ENCODE data around the gene PAM.
"Not testable (repeated sequence)": the region's sequence is repeated elsewhere in the genome, so short reads cannot be mapped to it uniquely, and the experiment has no call there.

PAM gene

DNA sequence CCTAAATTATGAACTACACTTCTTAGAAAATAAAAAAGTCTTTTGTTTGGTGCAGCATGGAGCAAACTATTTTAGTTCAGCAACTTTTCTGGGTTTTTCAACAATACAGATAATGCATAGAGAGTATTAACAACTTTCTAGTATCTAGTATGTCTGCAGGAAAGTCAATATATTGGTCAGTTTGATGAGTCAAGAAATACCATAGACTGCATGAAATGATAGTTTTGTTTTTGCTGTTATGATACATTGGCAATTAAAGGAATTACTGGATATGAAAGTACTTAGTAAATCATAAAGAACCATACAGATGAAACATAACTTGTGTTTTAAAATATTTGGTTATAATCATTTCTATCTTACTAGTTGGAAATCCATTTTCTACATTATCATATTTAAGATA lies 191.3 kb downstream of the PAM start:
- no peak for DNase-seq

- DNase-seq, result no peak
Observed at GRCh38 chr5:102946971-102947370, 191.9 kb downstream of the PAM start.

DNA sequence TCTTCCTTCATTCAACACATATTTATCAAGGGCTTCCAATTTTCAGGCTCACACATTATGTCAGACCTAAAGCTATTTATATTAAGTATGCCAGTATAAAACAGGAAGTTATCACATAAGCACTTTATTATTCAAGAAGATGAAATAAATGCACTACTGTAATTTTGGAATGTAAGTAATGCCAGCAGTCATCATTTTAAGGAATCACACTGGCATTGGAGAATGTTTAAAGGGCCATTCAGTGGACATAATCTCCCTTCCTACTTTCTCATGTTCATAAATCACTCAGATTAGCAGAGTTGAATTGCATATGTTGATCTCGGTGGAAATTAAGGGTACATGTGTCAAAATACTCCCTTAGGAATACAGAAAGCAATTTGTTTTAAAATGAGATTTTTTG lies 200.4 kb downstream of the PAM start:
- DNase-seq, result peak in 1 of 2 experiments; percentile 31

GRCh38 chr5:102956599-102956998 lies 201.5 kb downstream of the PAM start:
- no peak for DNase-seq

GRCh38 chr5:102957141-102957540 lies 202.0 kb downstream of the PAM start:
- DNase-seq, result peak in 1 of 2 experiments; percentile 19

- peak; percentile 9 to 75 for DNase-seq
Observed at GRCh38 chr5:102958481-102959011, 203.4 kb downstream of the PAM start.

DNA sequence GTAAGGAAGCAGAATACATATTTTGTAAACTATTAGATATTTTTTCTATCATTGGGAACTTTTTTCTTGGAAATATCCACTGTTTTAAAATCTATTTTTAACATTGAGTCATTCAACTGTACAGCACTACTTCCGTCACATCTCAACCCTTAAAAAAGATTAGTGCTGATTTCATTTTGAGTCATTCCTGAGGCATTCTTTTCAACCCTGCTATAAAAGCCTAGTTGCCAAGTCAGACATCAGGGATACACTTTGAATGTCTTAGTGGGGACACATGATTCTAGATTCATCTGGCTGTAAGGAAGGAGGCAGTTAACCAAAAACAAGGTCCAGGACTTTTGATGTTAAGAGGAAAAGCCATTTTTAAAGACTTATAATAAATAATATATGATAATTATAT lies 203.9 kb downstream of the PAM start:
- peak; percentile 84 to 97 for DNase-seq

DNA sequence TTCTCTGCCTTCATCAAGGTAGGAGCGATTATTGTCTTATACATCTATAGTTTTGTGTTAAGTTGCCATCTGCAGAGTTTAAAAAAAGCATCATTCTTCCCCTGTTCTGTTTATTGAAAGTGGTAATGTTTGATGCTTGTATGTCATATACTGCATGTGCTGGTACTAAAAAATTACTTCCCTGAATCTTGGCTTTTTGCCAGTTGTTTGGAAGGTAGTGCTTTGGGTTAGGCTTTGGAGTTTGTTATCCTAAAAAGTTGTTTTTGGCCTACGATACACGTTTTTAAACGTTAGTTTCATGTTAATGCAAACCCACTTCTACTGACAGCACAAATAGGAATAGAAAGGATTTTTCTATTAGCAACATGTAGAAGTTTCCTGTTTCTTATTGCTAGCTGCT lies 206.6 kb downstream of the PAM start:
- no peak for DNase-seq

DNA sequence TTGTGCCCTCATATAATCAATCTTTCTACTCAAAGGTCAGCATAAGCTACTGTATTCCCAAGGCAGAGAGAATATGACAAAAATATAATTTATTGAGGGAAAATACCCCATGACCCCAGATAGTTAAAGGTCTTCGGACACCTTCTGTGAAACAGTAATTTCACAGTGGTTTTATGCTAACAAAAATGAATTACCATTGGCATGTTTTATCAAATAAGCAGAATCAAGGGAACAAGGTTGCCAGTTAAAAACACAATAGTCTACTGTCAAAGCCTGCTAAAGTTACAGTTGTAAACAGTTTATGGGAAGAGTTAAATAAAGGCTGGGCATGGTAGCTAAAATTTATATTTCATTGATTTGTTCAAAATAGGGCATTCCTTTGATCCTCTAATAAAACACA lies 210.5 kb downstream of the PAM start:
- no peak for DNase-seq

DNA sequence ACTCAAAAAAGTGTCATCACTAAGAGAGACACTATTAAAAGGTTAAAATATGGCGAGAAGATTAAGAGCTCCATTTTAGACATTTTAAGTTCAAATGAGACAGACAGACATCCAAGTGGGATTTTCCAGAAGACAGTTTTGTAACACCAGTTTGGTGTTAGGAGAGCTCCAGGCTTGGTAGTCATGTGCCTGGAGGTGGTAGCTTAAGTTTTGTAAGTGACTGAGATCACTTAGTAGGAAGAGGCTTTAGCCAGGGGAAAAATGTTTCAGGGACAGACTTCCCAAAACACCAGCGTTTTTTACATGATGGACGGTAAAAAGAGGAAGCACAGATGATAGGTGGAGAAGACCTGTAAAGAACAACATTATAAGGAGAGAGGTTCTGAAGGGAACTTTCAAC lies 214.5 kb downstream of the PAM start:
- DNase-seq, result no peak

GRCh38 chr5:102971676-102972293 lies 216.7 kb downstream of the PAM start:
- peak; percentile 9 to 65 for DNase-seq

- DNase-seq, result no peak
Observed at GRCh38 chr5:102974177-102974576, 219.1 kb downstream of the PAM start.

- no peak for DNase-seq
Observed at GRCh38 chr5:102975045-102975444, 219.9 kb downstream of the PAM start.

GRCh38 chr5:102975457-102976182 lies 220.5 kb downstream of the PAM start:
- no peak for DNase-seq

DNA sequence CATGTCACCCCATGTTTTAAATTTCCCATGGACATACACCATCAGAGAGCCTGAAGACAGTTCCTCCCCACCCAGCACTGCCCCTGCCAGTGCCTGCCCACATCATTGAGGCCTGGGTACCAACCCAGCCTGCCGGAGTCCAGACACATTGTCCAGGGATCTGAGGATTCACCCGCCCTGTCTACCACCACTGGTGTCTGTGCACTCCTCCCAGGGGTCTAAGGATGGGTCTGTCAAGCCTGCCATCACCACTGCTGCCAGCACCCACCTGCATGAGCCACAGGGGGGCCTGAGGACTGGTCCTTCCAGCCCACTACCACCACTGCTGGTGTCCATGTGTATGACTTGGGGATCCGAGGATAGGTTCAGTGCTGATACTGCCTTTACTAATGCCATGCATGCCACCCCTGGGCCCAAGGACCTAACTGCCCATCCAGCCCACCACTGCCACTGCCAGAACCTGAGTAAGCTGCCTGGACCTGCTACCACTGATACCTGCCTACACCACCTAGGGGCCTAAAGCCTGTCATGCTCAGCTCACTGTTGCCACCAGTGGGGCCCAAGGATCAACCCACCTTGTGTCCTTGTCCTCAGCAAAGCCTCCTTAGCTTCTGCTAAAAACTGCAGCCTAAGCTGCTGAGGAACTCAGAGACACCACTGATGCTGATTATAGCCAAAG lies 227.0 kb downstream of the PAM start:
- no peak for DNase-seq

GRCh38 chr5:102986074-102986473 lies 231.0 kb downstream of the PAM start:
- no peak for DNase-seq

DNA sequence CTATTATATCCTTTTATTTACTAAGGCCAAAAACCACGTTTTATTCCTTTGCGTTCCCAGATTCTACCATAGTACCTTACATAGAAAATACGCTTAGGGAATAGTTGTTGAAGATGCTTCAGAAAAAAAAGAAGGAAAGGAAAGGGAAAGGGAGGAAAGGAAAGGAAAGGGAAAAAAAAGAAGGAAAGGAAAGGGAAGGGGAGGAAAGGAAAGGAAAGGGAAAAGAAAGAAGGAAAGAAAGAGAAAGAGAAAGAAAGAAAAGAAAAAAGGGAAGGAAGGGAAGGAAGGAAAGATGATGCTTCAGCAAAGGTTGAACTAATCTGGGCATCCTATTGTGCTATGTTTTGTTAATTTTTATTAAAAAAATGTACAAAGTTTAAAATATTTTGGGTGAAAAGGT lies 233.4 kb downstream of the PAM start:
- DNase-seq, result no peak

- no peak for DNase-seq
Observed at GRCh38 chr5:102991802-102992201, 236.7 kb downstream of the PAM start.

- no peak for DNase-seq
Observed at GRCh38 chr5:102996011-102996575, 241.0 kb downstream of the PAM start.

DNA sequence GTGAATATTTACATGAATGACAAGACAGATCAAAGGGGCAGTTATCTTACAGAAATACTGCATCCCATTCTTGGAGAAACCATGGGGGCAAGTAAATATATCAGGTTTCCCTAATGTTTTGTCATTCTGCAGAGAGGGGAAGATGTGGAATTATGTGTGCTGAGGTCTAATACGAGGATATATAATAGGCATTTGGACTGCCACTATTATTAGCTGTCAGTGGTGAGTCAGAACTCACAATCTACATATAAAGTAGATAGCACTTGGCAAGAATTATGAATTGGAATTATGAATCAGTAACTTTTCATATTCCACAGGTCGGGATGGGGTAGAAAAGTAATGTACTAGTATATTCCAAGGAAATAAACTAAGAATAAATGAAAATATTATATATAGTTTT lies 243.1 kb downstream of the PAM start:
- DNase-seq, result no peak

GRCh38 chr5:102999191-102999590 lies 244.1 kb downstream of the PAM start:
- no peak for DNase-seq

DNA sequence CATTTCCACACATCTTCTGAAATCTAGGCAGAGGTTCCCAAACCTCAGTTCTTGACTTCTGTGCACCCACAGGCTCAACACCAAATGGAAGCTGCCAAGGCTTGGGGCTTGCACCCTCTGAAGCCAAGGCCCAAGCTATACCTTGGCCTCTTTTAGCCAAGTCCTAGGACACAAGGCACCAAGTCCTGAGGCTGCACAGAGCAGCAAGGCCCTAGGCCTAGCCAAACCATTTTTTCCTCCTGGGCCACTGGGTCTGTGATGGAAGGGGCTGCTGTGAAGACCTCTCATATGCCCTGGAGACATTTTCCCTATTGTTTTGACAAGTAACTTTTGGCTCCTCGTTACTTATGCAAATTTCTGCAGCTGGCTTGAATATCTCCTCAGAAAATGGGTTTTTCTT lies 244.5 kb downstream of the PAM start:
- DNase-seq, result not testable (repeated sequence)

DNA sequence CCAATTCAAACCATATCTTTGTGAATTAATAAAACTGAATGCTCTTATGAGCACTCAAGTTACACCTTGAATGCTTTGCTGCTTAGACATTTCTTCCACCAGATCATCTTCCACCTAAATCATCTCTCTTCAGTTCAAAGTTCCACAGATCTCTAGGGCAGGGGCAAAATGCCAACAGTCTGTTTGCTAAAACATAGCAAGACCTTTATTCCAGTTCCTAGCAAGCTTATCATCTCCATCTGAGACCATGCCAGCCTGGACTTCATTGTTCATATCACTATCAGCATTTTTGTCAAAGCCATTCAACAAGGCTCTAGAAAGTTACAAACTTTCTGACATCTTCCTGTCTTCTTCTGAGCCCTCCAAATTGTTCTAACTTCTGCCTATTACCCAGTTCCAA lies 245.0 kb downstream of the PAM start:
- DNase-seq, result no peak

GRCh38 chr5:103003872-103004271 lies 248.8 kb downstream of the PAM start:
- no peak for DNase-seq
